NCI-H187 treated with DMSO at 0.1 percent for 48 hours (cell line): ENCODE data around the gene POLR3F.
"Not testable (repeated sequence)": the region's sequence is repeated elsewhere in the genome, so short reads cannot be mapped to it uniquely, and the experiment has no call there.

ENCODE experiments used
- DNase-seq: peaks from one replicate; lab custom pipeline; 2025; lab: John Stamatoyannopoulos, UW

Gene POLR3F, protein sequence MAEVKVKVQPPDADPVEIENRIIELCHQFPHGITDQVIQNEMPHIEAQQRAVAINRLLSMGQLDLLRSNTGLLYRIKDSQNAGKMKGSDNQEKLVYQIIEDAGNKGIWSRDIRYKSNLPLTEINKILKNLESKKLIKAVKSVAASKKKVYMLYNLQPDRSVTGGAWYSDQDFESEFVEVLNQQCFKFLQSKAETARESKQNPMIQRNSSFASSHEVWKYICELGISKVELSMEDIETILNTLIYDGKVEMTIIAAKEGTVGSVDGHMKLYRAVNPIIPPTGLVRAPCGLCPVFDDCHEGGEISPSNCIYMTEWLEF

DNA sequence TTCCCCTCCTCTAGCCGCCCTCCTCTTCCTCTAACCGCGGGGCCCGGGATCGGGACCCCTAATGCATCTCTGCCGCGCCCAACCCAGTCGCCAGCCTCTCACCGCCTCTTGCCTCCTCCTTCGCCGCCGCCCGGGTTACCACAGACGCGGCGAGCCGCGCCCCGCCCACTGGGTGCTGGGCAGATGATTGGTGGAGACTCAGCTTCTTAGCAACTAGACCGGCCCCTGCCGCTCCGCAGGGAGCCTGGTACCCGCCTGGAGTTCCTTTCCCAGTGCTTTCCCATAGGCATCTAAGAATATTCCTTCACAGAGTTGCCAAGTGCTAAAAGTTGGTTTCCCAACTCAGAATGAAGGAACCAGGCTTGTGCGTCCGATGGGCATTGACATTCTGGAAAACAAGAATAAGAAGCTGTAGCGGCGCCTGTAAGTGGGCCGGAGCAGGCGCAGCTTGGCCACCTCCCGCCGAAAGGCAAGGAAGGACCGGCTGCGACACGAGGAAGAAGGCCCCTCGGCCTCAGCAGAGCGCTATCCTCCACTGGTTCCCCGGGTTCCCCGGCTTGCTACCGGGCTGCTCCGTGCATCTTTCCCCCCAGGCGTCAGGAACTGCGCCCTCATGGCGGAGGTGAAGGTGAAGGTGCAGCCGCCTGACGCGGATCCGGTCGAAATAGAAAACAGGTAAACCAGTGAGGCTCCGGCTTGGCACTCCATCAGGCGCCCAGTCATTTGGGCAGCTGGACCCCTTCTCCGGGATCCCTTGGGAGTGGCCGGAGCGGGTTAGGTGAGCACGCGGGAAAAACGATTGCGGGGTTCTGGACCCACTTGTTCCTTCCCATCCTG, at the start of gene POLR3F, which contains the start of gene DZANK1:
Gene POLR3F (plus strand): TSS at position 497 of the 837 bp plus-strand sequence. CDS start 117 bp downstream, at position 614.
Gene DZANK1 (minus strand): TSS at position 137 of the 837 bp plus-strand sequence. CDS start 1,672 bp downstream, outside the sequence.
- peak; percentile 73 for DNase-seq

- no peak for DNase-seq
These were observed 45.6 kb upstream of the POLR3F start for GRCh38 chr20:18421608-18422007.

- DNase-seq = no peak
These were observed 40.0 kb upstream of the POLR3F start for GRCh38 chr20:18427214-18427613.

- DNase-seq = no peak
These were observed 38.6 kb upstream of the POLR3F start for GRCh38 chr20:18428490-18429173.

DNA sequence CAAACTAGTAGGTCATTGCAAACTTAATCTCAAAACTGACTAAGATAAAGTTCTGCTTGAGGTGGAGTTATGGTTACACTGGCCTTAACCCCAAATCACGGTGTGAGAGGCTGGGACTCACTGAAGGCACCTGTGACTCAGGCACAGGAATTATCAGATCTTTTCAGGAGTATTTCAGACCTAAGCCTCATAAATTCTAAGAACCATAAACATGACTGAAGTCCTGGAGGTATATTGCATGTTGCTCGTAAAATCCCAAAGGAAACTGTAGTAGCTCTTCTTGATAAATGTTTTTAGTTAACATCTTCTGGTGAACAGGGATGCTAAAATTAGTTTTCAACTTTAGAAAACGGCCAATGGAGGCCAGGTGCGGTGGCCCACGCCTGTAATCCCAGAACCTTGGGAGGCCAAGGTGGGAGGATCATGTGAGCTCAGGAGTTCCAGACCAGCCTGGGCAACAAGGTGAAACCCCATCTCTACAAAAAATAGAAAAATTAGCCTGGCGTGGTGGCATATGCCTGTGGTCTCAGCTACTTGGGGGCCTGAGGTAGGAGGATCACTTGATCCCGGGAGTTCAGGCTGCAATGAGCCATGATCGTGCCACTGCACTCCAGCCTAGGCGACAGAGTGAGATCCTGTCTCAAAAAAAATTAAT, 36.9 kb upstream of the POLR3F start:
- DNase-seq = no peak

GRCh38 chr20:18431206-18431605, 36.0 kb upstream of the POLR3F start:
- no peak for DNase-seq

DNA sequence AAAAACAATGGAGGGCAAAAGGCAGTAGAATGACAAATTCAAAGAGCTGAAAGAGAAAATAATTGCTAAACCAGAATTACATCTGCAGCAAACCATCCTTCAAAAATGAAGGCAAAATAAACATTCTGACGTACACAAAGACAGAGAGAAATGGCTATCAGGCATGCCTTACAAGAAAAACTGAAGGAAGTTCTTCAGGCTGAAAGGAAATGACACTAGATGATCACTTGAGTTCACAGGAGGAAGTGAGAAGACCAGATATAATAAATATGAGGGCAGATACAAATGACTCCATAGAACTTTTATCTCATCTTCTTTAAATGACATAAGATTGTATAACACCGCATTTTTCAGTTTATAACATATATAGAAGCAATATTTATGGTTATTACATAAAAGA, 30.3 kb upstream of the POLR3F start:
- DNase-seq = no peak

DNA sequence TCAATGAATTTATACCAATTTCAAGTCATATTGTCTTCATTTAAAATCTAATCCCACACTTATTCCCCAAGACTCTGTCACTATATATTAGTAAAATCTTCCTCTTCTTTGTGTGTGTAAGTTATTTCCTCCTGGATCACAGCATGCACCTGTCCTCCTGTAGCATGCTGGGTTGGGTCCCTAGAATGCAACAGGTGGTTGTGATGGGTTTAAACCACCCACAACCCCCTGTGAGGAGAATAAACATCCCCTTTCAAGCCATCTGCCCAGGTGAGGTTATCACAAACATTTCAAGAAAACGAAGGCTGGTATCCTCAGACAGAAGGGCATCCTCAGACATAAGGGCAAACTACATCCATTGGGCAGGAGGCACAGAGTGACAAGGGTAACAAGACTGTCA, 26.8 kb upstream of the POLR3F start:
- no peak for DNase-seq

GRCh38 chr20:18443886-18444285, 23.3 kb upstream of the POLR3F start:
- DNase-seq = no peak

- DNase-seq = no peak
These were observed 10.6 kb upstream of the POLR3F start for GRCh38 chr20:18456600-18456999.

GRCh38 chr20:18465536-18466200, 1.5 kb upstream of the POLR3F start:
- no peak for DNase-seq

DNA sequence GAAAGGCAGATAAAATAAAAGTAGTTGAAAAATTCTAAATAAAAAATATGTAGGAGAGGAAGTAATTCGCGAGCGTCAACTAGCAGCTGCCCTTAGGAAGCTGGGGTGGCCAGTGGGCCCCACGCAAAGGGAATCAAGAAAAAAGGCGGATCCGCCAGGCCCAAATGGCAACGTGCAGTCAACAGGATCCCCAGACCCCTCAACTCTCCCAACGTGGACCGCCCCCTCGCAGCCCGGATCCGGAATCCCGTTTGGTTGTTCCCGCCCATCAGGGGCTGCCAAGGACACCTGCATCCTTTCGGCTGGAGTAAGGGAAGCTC, 656 bp upstream of the POLR3F start:
- DNase-seq = no peak

DNA sequence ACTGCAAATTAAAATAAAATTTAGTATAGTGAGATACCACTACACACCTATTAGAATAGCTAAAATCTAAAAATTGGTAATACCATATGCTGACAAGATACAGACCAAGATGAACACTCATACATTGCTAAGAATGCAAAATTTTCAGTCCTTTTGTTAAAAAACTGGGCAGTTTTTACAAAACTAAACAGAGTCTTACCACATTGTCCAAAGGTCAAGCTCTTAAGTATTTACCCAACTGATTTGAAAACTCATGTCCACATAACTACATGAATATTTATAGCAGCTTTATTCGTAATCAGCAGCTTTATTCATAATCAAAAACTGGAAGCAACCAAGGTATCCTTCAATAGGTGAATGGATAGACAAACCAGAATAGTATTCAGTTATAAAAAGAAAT, 10.0 kb downstream of the POLR3F start:
- no peak for DNase-seq

DNA sequence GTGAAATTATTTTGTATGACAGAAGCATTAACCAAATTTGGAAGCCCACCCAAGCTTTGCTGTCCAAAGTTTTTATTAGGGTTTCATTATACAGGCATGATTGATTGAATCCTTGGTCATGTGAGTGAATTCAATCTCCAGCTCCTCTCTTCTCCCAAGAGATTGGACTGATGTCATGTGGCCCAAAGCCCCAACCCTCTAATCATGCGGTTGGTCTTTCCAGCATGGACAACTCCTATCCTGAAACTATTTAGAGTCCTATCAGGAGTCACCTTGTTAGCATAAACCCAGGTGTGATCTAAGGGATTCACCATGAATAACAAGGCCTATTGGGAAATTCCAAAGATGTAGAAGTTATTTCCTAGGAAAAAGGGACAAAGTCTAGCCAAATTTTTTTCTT, 10.6 kb downstream of the POLR3F start:
- no peak for DNase-seq

GRCh38 chr20:18481596-18481995, 14.4 kb downstream of the POLR3F start:
- DNase-seq = no peak

DNA sequence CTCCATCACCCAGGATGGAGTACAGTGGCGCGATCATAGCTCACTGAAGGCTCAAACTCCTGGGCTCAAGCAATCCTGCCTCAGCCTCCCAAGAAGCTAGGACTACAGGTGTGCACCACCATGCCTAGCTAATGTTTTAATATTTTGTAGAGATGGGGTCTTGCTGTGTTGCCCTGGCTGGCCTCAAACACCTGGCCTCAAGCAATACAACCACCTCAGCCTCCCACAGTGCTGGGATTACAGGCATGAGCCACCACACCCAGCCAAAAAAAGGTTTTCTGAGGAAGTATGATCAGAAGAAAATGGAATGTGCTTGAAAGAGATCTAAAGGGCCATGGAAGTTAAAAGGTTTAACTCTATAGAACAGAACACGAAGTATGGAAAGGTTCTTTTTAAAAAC, 21.1 kb downstream of the POLR3F start:
- DNase-seq = no peak

- DNase-seq = no peak
These were observed 28.9 kb downstream of the POLR3F start for GRCh38 chr20:18496042-18496441.

- no peak for DNase-seq
These were observed 29.8 kb downstream of the POLR3F start, which contains the start of gene RBBP9 for GRCh38 chr20:18496740-18497592. RBBP9 (minus strand) TSS chr20:18497225; CDS start chr20:18497167, 58 bp downstream.

GRCh38 chr20:18497603-18498002, 30.4 kb downstream of the POLR3F start:
- no peak for DNase-seq

GRCh38 chr20:18501672-18502071, 34.5 kb downstream of the POLR3F start:
- DNase-seq = not testable (repeated sequence)
